Stimulated activated naive CD4-positive, alpha-beta T cell treated with Interleukin-2 at 50 U/mL for 16 hours (primary cell): ENCODE results near the gene RALGAPB.

Source experiments
- DNase-seq: peaks from one replicate; lab custom pipeline; 2025; lab: John Stamatoyannopoulos, UW

Gene RALGAPB

DNA sequence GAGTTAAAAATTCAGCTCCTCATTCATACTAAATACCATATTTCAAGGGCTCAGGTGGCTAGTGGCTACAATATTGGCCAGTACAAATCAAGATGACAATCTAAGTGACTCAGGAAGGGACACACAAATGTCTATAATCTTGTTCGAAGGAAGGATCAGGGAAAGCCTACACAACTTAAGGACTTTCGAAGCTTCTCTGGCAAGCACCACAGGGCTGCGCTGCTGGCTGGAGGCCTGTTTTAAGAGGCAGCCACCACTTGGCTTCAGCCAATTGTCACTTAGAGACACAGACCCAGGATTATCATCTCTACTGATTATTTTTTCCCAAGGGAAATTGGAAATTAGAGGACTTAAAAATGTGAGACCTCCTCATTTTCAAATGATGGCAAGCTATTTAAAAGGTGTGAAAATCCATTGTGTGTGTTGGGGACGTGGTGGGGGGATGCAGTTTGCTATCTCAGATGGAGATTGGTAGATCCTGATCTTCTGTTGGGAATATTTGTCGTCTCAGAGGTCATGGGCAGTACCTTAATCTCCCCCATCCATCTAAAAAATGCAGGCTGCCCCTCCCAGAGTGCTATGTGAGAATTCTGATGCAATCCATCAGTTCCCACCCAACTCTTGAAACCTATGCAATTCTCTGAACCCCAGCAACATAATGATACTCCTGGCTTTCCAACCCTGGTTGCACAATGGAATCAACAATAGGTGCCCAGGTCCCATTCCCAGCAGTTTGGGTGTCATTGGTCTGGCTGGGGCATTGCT is 140.3 kb downstream of the RALGAPB start:
- DNase-seq = no peak

DNA sequence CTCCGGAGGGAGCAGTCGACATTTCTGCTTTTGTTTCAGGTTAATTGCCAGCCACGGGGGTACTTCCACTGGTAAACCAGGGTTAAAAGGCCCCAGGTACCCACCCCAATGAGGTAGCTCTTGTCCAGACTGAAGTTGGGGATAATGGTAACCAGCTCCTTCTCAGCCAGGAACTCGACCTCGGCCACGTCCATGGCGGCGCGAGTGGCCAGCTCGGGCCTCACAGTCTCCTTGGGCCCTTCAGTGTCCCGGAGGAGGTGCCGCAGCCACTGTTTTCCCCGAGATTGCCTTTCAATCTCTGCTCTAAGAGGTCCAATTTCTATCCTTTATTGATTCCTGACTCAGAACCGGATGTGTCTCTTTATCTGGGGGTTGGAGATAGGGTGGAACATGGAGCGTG is 142.6 kb downstream of the RALGAPB start:
- no peak for DNase-seq

DNA sequence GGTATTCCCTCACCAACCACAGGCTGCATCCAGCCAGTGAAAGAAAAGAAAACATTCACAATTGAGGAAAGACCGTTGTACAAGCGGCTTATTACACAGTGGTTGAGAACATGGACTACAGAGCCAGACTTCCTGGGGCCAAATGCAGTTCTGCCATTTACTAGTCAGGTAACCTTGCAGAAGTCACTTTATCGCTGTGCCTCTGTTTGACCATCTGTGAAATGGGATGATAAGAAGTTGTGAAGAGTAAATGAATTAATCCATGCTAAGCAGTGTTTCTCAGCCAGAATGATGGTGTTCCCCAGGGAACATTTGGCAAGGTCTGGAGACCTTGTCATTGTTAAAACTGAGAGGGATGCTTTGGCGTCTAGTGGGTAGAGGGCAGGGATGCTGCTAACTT is 143.8 kb downstream of the RALGAPB start:
- no peak for DNase-seq

DNA sequence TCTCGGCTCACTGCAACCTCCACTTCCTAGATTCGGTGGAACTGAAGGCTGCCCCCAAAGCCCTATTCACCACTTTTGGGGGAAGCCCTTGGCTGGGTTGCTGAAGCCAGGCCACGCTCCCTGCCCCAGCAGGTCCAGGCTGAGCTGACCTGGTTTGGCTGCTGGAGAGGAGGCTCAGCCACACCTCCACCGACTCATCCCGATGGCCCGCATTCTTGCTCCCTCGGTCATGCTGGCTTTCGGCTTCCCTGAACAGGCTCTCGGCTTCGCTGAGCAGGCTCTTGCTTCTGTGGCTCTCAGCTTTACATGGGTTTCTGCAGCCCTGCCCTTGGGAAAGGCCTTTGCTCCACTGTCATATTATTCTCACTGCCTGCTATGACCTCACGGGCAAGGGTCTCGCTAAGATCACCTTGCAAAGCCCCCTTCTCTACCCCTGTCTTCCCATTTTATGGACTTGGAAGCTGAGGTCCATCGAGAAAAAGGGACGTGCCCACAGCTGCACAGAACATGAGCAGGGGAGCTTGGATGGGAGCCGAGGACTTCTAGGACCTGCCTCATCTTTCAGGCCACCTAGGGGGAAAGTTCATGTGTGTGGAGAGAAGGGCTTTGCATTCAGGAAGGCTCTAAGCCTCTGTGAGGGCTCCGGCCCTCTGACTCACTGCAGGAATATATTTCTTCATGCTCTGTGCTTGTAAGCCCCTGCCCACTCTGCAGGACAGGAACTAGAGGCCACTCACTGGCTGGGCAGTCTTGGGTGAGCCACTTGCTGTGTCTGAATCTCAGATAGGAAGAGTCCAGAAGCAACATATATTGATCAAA is 144.6 kb downstream of the RALGAPB start:
- no peak for DNase-seq

DNA sequence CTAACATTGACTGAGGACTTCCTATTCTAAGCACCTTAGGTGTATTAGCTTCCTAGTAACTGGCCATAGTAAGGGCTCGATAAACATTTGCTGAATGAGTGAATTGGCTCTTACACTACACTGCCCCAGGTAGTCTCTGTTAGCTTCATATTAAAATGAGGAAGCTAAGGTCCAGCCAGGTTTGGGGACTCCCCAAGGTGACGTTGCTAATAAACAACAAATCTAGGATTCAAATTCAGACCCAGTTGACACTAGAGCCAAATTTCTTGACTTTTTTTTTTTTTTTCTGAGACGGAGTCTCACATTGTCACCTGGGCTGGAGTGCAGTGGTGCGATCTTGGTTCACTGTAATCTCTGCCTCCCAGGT is 145.2 kb downstream of the RALGAPB start:
- DNase-seq = no peak

DNA sequence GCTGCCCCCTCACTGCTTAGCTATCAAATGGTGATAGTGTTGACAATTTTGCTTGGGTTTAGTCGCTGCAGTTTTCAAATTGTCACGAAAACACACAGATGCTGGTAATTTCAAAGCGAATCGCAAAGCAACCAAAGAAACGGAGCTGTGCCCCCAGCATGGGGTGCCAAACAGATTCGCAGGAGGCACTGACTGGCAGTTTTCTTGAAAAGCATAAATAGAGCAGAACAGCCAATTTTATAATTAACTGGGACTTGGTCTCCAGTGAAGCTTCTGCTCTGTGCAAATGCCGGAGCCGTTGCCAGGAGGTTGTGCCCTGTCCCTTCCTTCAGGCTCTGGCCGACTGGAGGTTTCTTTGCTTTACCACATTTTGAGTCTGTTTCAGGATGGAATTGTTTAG is 147.8 kb downstream of the RALGAPB start:
- DNase-seq = no peak

DNA sequence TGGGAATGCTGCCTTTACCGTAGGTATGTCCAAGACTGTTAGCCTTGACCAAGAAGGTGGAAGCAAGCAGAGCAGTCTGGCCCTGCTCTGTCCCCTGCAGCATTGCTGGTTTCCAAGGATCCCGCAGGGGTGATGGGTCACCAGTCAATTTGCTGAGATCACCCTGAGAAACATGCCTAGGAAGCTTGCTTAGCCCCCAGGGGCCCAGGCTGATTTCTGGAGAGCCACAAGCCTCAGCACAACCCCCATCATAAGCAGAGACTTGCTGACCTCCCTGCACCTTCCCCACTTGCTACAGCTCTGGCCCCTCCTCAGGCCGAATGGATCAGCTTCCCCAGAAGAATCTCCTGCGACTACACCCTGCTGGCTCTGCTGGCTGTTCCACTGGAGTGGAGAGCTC is 150.4 kb downstream of the RALGAPB start:
- no peak for DNase-seq

DNA sequence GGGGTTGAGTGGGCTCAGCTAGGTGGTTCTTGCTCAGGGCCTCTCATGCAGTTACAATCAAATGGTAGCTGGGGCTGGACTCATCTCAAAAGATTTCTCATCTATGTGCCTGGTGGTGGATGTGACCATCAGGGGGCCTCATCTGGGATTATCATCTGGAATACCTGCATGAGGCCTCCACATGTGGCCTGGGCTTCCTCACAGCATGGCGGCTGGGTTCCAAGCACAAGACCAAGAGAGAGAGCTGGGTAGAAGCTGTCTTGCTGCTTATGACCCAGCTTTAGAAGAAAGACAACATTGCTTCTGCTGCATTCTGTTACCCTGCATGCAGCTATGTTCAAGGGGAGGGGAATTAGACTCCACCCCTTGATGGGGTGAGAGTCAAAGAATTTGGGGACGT is 151.4 kb downstream of the RALGAPB start:
- no peak for DNase-seq

DNA sequence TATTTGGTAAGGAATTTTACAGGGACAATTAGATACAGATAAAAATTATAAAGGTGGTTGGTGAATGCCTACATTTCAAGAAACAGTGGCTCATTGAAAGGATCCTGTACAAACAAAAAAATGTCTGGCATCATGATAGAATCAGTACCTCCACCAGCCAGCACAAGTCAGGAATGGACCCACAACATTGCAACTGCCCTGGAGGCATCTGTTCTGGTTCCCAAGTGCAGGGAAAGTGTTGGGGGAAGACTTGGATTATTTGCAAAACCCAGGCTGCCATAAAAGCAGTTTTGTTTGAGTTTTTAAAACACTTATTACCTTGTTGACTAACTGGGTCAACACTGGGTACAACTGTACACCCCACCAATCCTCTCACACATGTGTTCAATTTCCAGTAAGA is 153.3 kb downstream of the RALGAPB start:
- DNase-seq = no peak

DNA sequence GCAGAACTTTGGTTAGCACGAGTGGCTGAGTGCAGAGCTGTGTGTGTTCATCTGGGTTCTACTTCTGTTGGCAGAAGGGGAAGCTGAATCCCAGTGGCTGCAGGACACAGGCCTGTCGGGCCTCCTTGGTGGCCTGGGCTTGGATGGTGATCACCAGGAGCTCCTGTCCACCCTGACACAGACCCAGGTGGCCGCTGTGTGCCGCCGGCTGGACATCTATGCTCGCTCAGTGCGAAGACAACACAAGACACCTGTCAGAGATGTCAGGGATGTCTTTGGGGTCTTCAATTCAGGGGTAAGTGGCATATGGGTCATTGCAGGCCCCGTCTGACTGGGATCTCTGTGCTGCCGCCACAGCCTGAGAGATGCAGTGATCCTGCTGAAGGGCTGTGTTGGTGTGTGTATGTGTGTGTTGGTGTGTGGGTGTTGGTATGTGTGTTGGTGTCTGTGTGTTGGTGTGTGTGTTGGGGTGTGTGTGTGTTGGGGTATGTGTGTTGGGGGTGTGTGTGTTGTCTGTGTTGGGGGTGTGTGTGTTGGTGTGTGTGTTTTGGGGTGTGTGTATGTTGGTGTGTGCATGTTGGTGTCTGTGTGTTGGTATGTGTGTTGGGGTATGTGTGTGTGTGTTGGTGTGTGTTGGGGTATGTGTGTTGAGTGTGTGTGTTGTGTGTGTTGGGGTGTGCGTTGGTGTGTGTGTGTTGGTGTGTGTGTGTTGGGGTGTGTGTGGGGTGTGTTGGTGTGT is 154.4 kb downstream of the RALGAPB start:
- DNase-seq = no peak
